ENCODE results near the gene RALGAPA2. TPM values are rescaled to one million over a fixed set of nuclear protein-coding genes. Genes with fewer than 3 reads are reported as not detected.

The RALGAPA2 gene
- total and polyA plus RNA-seq, 10 donors, result 1.2 to 55.2 (median 29.4) TPM

DNA sequence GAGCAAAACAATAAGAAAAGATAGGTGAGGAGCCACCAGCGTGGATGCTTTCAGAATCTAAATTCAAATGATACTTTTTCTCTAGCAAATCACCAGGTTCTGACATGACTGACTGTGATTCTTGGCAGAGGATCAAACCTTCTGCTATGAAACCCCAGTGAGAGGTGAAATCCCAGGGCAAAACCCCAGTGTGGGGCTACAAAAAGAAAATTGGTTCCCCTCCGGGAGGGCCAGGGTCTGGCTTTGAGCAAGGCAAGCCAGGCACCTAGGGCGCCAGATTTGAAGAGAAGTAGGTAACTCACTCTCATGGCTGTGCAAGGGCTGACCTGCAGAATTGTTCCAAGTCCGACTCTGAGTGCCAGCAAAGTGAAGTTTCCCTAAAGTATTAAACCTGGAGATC is 20.2 kb upstream of the RALGAPA2 start:
- intact Hi-C loops (cut with DNase I; ENCODE audit: low total_unique reads), result no loop called here
- H3K4me3 ChIP-seq, result no peak overlapping the region
- TF ChIP-seq, protein P1, sequence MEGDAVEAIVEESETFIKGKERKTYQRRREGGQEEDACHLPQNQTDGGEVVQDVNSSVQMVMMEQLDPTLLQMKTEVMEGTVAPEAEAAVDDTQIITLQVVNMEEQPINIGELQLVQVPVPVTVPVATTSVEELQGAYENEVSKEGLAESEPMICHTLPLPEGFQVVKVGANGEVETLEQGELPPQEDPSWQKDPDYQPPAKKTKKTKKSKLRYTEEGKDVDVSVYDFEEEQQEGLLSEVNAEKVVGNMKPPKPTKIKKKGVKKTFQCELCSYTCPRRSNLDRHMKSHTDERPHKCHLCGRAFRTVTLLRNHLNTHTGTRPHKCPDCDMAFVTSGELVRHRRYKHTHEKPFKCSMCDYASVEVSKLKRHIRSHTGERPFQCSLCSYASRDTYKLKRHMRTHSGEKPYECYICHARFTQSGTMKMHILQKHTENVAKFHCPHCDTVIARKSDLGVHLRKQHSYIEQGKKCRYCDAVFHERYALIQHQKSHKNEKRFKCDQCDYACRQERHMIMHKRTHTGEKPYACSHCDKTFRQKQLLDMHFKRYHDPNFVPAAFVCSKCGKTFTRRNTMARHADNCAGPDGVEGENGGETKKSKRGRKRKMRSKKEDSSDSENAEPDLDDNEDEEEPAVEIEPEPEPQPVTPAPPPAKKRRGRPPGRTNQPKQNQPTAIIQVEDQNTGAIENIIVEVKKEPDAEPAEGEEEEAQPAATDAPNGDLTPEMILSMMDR (IDR thresholded peaks at IDR 0.05 in 8 of 11, conservative IDR thresholded peaks at IDR 0.05 in 3 of 11), result no peak
- TF ChIP-seq POLR2AphosphoS5 (IDR thresholded peaks at IDR 0.05) (no peak), POLR2A (IDR thresholded peaks at IDR 0.05) (no peak)
- DNase-seq, result no peak
- no peaks in the 10 kb centered on the region for H3K36me3 ChIP-seq
- peaks cover 8 to 52% (median 18%) of the 10 kb centered on the region in 6 donors for H3K4me1 ChIP-seq
- no peaks in the 10 kb centered on the region for H3K9me3 ChIP-seq
- WGBS, 5 donors, result 80 to 93% (median 86%) methylated on average over 4 of the region's 4 CpGs
- H3K27ac ChIP-seq, result peak overlapping the region in 2 of 8 donors; percentile 1 to 5
- H3K27me3 ChIP-seq (replicated peaks in 1 of 7), result peaks cover 0 to 41% (median 0%) of the 10 kb centered on the region in 7 donors

DNA sequence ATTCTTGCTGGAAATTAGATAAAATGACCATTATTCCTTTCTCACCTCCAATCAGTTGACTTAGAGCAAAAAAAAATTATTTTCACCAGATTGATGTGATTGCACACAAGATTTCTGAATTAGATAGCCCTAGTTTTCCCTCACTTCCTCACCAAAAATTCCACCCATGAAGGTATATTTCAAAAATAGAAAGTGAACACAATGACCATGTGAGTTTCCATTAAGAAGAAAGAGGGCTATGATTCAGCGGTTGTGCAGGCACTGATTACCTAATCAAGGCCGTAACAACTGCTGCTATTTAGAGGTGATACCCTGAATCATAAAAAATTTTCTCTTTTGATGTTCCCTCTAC is 19.5 kb upstream of the RALGAPA2 start:
- WGBS, 5 donors, result 28 to 73% (median 55%) methylated on average over 2 of the region's 2 CpGs
- no peak for TF ChIP-seq POLR2A (IDR thresholded peaks at IDR 0.05)
- no peak for TF ChIP-seq POLR2AphosphoS5 (IDR thresholded peaks at IDR 0.05)
- H3K9me3 ChIP-seq, result no peaks in the 10 kb centered on the region
- H3K27me3 ChIP-seq (replicated peaks in 1 of 7), result peaks cover 0 to 35% (median 0%) of the 10 kb centered on the region in 7 donors
- H3K4me1 ChIP-seq, result peaks cover 8 to 46% (median 14%) of the 10 kb centered on the region in 6 donors
- H3K4me3 ChIP-seq, result no peak overlapping the region
- H3K27ac ChIP-seq, result peak overlapping the region in 2 of 8 donors; percentile 5 to 8
- no peak for DNase-seq
- intact Hi-C loops (cut with DNase I; ENCODE audit: low total_unique reads), result no loop called here
- H3K36me3 ChIP-seq, result no peaks in the 10 kb centered on the region

DNA sequence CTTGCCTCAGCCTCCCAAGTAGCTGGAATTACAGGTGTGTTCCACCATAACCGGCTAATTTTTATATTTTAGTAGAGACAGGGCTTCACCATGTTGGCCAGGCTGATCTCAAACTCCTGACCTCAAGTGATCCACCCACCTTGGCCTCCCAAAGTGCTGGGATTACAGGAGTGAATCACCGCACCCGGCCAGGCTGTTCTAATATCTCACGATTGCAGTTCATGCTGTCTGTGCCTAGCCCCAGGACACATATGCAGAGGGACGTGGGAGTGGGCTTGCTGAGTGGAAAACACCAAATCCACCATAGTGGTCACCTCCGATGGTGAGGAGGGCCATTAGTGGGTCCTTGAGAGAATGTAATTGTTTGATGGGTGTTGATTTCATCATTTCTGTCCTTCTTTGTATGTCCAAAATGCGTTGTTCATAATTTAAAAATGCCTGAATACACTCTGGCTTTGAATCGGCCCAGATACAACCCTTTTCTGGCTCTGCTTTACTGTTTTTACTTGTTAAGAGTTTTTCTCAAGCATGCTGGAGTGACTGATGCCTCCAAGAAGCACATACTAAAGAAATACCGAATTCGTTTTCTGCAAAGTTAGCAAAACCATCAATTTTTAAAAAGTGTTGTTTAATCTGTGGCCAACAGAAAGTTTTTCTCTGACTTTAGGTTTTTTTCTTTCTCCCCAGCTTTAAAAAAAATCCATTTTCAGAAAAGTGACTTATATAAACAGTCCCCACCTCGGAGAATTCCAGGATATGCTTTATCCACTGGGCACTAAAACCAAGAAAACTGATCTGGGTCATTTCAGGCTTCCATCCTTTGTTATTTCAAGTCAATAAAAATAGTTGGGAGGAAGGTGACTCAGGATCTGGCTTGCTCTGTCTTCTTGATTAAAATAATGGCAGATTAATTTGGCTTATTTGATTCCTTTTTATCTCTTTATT is 18.8 kb upstream of the RALGAPA2 start:
- Histone ChIP-seq H3K27ac (peak overlapping the region in 2 of 8 donors; percentile 5 to 8), H3K9me3 (no peaks in the 10 kb centered on the region), H3K36me3 (no peaks in the 10 kb centered on the region), H3K4me1 (peaks cover 8 to 40% (median 13%) of the 10 kb centered on the region in 6 donors), H3K27me3 (replicated peaks in 1 of 7) (peaks cover 0 to 29% (median 0%) of the 10 kb centered on the region in 7 donors), H3K4me3 (no peak overlapping the region)
- TF ChIP-seq, protein P1 (IDR thresholded peaks at IDR 0.05 in 8 of 11, conservative IDR thresholded peaks at IDR 0.05 in 3 of 11), result no peak
- TF ChIP-seq POLR2A (IDR thresholded peaks at IDR 0.05) (no peak), POLR2AphosphoS5 (IDR thresholded peaks at IDR 0.05) (no peak)
- no peak for DNase-seq
- WGBS, 5 donors, result 86 to 93% (median 91%) methylated on average over 11 of the region's 11 CpGs
- intact Hi-C loops (cut with DNase I; ENCODE audit: low total_unique reads), result no loop called here

DNA sequence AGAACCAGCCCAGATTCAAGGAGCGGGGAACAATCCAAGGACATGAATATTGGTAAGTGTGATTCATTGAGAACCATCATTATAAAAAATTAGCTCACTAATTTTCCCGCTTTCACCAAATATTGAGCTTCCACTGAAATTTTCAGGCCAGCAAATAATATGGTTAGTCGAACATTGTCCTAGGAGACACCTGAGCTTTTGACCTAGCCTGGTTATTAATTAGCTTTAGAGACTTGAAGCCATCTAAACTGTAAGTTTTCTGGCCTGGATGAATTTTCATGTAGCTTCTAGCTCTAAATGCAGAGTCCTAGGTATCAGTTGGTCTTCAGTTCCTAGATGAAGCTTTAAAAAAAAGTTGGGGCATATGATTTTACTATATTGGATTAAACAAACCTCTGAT is 17.1 kb upstream of the RALGAPA2 start:
- Histone ChIP-seq H3K27me3 (replicated peaks in 1 of 7) (peaks cover 0 to 29% (median 0%) of the 10 kb centered on the region in 7 donors), H3K9me3 (no peaks in the 10 kb centered on the region), H3K36me3 (no peaks in the 10 kb centered on the region), H3K4me3 (no peak overlapping the region), H3K27ac (no peak overlapping the region), H3K4me1 (peaks cover 6 to 32% (median 10%) of the 10 kb centered on the region in 6 donors)
- intact Hi-C loops (cut with DNase I; ENCODE audit: low total_unique reads), result no loop called here
- DNase-seq, result no peak
- no peak for TF ChIP-seq POLR2A (IDR thresholded peaks at IDR 0.05)
- TF ChIP-seq POLR2AphosphoS5 (IDR thresholded peaks at IDR 0.05), result no peak
- TF ChIP-seq, protein P1 (IDR thresholded peaks at IDR 0.05 in 8 of 11, conservative IDR thresholded peaks at IDR 0.05 in 3 of 11), result no peak
- 84 to 99% (median 95%) methylated on average over 3 of the region's 3 CpGs for WGBS, 5 donors

Measured in spleen (tissue), 11 donors.